ENCODE results near the gene SOX13.

DNA sequence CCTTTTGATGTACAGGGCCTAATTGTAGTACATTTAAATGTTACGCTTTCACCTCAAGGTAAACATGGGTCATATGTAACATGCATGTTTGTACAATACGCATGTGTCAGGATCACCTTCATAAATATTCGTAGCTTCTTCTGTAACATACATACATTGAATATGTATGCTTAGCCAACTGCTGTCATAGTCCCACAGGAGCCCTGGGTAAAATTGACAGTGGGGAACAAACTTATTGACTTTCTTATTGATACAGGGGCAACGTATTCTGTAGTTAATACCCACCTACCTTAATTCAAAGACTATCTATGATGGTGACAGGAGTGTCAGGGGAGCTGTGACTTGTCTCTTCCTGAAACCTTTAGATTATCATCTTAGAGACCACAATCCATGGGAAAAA is 96.9 kb downstream of the SOX13 start:
- TF ChIP-seq, protein P1, sequence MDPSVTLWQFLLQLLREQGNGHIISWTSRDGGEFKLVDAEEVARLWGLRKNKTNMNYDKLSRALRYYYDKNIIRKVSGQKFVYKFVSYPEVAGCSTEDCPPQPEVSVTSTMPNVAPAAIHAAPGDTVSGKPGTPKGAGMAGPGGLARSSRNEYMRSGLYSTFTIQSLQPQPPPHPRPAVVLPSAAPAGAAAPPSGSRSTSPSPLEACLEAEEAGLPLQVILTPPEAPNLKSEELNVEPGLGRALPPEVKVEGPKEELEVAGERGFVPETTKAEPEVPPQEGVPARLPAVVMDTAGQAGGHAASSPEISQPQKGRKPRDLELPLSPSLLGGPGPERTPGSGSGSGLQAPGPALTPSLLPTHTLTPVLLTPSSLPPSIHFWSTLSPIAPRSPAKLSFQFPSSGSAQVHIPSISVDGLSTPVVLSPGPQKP (IDR thresholded peaks at IDR 0.05; ENCODE audit: borderline replicate concordance, low read depth, low read length): no peak
- TF ChIP-seq, protein P2, sequence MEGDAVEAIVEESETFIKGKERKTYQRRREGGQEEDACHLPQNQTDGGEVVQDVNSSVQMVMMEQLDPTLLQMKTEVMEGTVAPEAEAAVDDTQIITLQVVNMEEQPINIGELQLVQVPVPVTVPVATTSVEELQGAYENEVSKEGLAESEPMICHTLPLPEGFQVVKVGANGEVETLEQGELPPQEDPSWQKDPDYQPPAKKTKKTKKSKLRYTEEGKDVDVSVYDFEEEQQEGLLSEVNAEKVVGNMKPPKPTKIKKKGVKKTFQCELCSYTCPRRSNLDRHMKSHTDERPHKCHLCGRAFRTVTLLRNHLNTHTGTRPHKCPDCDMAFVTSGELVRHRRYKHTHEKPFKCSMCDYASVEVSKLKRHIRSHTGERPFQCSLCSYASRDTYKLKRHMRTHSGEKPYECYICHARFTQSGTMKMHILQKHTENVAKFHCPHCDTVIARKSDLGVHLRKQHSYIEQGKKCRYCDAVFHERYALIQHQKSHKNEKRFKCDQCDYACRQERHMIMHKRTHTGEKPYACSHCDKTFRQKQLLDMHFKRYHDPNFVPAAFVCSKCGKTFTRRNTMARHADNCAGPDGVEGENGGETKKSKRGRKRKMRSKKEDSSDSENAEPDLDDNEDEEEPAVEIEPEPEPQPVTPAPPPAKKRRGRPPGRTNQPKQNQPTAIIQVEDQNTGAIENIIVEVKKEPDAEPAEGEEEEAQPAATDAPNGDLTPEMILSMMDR (conservative IDR thresholded peaks at IDR 0.05; ENCODE audit: low read depth, low read length): no peak
- TF ChIP-seq POLR2A (IDR thresholded peaks at IDR 0.05; ENCODE audit: low read depth, low read length): no peak
- TF ChIP-seq FOS (IDR thresholded peaks at IDR 0.05; ENCODE audit: low read depth, low read length): no peak
- no peak for TF ChIP-seq RAD21 (IDR thresholded peaks at IDR 0.05; ENCODE audit: low read length)
- TF ChIP-seq, protein P3, sequence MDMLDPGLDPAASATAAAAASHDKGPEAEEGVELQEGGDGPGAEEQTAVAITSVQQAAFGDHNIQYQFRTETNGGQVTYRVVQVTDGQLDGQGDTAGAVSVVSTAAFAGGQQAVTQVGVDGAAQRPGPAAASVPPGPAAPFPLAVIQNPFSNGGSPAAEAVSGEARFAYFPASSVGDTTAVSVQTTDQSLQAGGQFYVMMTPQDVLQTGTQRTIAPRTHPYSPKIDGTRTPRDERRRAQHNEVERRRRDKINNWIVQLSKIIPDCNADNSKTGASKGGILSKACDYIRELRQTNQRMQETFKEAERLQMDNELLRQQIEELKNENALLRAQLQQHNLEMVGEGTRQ (IDR thresholded peaks at IDR 0.05; ENCODE audit: low read depth, low read length): no peak
- no peak for TF ChIP-seq CEBPB (IDR thresholded peaks at IDR 0.05; ENCODE audit: low read depth, low read length)
- no peak for TF ChIP-seq SMC3 (IDR thresholded peaks at IDR 0.05; ENCODE audit: low read depth, low read length)
- TF ChIP-seq MAFK (IDR thresholded peaks at IDR 0.05; ENCODE audit: low read depth, low read length): no peak
- no peak for TF ChIP-seq BHLHE40 (IDR thresholded peaks at IDR 0.05; ENCODE audit: low read depth, low read length)
- TF ChIP-seq RCOR1 (IDR thresholded peaks at IDR 0.05; ENCODE audit: insufficient replicate concordance, low read length): no peak
